HG03103 (cell line): ENCODE measurements around the gene MYLK.
"Not testable (repeated sequence)": the region's sequence is repeated elsewhere in the genome, so short reads cannot be mapped to it uniquely, and the experiment has no call there.

ENCODE experiments used
- ATAC-seq: cut with Tn5 transposase; IDR thresholded peaks from one replicate; pipeline ENCODE4 v1.9.1; 2021; ENCODE audit warnings: low read depth; ENCODE audit not compliant: unreplicated experiment

Gene MYLK, protein sequence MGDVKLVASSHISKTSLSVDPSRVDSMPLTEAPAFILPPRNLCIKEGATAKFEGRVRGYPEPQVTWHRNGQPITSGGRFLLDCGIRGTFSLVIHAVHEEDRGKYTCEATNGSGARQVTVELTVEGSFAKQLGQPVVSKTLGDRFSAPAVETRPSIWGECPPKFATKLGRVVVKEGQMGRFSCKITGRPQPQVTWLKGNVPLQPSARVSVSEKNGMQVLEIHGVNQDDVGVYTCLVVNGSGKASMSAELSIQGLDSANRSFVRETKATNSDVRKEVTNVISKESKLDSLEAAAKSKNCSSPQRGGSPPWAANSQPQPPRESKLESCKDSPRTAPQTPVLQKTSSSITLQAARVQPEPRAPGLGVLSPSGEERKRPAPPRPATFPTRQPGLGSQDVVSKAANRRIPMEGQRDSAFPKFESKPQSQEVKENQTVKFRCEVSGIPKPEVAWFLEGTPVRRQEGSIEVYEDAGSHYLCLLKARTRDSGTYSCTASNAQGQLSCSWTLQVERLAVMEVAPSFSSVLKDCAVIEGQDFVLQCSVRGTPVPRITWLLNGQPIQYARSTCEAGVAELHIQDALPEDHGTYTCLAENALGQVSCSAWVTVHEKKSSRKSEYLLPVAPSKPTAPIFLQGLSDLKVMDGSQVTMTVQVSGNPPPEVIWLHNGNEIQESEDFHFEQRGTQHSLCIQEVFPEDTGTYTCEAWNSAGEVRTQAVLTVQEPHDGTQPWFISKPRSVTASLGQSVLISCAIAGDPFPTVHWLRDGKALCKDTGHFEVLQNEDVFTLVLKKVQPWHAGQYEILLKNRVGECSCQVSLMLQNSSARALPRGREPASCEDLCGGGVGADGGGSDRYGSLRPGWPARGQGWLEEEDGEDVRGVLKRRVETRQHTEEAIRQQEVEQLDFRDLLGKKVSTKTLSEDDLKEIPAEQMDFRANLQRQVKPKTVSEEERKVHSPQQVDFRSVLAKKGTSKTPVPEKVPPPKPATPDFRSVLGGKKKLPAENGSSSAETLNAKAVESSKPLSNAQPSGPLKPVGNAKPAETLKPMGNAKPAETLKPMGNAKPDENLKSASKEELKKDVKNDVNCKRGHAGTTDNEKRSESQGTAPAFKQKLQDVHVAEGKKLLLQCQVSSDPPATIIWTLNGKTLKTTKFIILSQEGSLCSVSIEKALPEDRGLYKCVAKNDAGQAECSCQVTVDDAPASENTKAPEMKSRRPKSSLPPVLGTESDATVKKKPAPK (N-terminal part only)

DNA sequence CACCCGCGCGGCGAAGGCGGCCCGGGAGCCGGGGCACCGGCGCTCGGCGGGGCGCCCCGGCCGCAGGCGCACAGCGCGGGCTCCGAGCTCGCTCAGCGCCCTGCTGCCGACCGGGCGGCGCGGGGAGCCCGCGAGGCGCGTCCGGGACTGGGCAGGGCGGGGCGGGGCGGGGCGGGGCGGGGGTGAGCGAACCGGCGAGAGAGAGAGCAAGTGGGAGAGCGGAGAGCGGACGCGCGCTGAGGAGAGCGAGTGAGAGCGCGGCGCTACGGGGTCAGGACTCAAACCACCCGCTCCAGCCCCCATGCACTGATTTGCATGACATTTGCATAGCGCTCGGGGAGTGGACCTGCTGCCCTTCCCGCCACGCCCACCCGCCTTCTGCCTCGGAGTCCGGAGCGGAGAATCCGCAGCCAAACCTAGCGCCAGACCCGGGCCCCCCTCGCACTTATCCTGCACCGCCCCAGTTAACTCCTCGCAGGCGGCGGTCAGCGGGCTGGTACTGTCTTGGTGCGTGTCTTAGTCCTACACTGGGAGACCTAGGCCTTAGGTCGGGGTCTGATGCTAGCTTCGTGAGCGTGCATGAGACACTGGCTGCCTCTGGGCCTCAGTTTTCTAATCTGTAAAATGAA is at the start of gene MYLK:
Gene MYLK (minus strand): TSS at position 130 of the 629 bp plus-strand sequence. CDS start 90,491 bp downstream, outside the sequence.
- ATAC-seq, result peak; percentile 68

DNA sequence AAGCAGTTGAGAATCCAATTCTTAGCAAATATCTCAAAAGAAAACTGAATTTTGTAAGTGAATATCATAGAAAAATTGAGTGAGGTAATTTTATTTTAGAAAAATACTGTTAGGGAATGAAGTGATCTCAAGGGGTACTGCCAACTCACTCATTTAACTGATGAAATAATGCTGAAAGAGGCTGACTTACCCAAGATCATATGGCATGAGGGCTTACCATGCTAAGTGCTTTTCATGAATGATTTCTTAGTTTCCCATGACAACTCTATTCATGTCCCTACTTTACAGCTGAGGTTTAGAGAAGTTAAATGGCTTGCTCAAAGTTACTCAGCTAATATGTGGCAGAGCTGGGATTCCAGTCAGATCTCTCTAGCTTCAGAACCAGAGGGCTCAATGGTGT is 46.3 kb upstream of the MYLK start:
- ATAC-seq, result no peak

DNA sequence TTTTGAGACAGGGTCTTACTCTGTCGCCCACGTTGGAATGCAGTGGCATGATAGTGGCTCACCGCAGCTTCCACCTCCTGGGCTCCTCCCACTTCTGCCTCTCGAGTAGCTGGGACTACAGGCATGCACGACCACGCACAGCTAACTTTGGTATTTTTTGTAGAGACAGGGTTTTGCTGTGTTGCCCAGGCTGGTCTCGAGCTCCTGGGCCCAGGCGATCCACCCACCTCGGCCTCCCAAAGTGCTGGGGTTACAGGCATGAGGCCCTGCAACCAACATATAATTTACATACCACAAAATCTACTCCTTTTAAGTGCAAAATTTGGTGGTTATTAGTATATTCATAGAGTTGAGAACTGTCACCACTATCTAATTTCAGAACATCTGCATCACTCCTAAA is 45.2 kb upstream of the MYLK start:
- ATAC-seq, result no peak

DNA sequence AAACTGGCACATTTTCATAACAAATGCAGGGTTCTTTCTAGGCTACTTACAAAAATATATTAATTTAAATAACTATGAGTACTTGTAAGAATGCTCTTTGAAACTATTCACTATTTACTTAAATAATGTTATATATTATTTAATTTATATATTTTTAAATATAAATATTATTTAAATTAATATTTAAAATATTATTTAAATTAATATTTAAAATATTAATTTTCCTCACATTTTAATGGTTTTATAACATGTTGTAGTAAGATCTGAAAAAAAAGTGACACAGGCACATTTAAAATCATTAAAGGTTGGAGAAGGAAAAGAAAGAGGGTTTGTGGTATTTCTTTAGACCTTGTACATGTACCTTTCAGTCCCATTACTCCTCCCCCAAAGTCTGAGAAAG is 42.3 kb upstream of the MYLK start:
- ATAC-seq, result no peak

DNA sequence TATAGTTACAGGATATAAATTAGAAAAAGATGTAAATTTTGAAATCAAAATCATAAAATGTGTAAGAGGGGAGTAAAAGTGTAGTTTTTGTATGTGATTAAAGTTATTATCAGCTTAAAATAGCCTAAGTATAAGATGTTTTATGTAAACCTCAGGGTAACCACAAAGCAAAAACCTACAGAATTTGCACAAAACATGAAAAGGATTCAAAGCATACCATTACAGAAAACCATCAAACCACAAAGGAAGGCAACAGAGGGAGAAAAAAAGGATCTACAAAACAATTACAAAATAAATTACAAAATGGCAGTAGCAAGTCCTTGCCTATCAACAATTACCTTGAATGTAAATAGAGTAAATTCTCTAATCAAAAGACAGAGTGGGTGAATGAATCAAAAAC is 36.7 kb upstream of the MYLK start:
- ATAC-seq, result no peak

DNA sequence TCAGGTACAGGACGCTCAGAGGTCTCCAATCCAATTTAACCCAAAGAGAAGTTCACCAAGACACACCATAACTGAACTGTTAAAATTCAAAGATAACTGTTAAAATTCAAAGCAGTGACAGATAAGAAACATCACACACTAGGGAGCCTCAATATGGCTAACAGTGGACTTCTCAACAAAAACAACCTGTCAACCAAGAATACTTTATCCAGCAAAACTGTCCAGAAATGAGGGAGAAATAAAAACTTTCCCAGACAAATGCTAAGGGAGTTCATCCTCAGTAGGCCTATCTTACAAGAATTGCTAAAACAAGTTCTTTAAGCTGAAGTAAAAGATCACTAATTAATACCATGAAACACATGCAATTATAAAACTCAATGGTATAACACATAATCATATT is 36.3 kb upstream of the MYLK start:
- no peak for ATAC-seq

DNA sequence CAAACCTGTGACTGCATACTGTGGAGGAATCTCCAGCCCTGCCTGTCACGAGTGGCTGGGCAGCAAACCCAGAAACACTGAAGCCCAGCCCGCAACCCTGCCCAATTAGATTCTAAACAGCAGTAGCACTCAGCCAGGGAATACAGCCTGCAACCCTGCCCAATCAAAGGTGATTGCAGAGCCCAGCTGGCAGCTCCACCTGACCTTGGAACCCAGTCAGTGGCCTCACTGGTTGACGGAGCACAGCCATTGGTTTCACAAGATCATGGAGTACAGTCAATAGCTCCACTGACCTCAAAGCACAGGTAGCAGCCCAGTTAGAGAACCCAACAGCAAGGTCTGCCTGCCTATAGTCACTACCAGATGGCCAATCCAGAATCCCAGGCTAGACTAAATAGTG is 35.2 kb upstream of the MYLK start:
- ATAC-seq, result no peak

DNA sequence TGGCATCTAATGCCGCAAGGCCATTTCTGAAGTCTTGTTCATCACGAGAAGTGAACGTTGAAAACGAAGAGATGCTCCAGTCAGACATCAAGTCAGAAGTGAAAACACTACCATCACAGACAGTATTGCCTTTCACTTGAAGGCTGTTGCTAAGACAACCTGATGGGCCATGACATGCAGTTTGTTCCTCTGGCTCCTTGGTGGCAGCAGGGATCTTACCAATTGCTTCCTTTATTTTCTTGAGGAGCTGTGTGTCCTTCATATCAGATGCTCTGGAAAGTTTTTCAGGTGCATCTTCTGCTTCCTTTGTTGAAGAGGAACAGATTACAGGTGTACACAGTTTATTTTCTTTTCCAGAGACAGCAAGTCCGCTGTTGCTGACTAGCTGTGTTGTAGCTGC is 30.7 kb upstream of the MYLK start:
- no peak for ATAC-seq

DNA sequence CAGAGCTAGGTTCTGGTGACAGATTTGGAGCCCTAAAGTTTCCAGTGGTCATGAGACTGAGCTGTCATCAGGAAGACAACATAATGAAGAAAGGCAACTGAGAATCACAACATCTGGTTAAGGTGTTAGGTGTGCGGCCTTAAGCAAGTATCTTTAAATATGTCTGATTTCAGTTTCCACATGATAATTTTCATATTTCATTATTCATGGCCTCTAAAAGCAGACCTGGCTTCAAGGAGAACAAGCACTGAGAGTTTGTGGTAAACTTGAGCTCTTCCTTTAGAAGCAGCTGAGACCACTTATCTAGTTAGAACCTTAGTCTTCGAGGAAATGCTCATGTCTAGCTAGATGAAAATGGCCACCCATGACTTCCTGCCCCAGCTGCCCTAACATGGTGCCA is 25.7 kb upstream of the MYLK start:
- no peak for ATAC-seq

DNA sequence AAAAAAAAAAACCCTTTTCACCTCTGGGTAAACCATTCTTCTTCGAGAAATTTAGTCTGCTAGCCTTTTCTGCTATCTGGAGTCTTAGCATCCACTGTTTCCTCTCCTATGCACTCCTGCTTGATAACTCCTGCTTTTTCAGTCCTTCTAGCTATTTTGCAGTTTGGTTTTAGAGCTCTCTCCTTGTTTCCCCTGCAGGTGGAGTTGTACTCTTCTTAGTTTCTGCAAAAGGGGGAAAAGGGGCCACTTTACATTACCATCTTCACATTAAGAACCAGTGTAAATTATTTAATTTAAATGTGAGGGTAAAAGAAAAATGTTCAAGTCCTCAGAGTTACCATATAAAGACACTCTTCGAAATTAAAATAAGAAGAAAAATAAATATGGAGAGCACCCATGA is 23.6 kb upstream of the MYLK start:
- ATAC-seq, result no peak

DNA sequence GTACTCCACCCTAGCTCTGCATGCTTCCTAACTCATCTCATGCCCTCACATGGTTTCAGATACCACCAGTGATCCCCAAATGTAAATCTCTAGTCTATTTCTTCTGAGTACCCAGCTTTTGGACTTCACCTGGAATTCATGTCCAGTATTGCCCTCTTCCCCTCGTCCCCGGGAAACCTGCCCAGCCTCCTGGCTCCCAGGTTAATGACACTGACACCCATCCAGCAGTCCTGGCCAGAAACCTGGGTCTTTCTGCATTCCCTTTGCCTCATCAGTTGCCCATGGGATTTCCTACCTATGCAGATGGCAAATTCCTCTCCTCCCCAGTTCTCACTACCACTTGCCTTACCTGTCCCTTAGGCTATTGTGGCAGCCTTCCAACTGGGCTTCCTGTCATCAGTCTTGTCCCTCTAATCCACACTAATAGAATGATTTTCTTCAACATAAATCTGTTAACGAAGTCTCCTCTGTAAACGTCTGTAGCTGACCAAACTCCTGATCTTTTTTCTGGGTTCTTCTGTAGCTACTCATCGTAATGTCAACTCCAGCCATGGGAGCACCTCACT is 15.3 kb upstream of the MYLK start:
- no peak for ATAC-seq

DNA sequence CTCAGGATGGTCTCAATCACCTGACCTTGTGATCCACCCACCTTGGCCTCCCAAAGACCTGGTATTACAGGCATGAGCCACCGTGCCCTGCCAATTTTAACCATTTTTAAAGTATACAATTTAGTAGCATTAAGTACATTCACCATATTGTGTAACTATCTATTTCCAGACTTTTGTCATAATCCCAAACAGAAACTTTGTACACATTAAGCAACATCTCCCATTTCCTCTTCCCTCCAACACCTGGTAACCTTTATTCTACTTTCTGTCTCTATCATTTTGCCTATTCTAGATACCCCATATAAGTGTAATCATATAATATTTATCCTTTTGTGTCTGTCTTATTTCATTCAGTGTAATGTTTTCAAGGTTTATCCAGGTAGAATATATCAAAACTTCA is 8.9 kb upstream of the MYLK start:
- no peak for ATAC-seq

DNA sequence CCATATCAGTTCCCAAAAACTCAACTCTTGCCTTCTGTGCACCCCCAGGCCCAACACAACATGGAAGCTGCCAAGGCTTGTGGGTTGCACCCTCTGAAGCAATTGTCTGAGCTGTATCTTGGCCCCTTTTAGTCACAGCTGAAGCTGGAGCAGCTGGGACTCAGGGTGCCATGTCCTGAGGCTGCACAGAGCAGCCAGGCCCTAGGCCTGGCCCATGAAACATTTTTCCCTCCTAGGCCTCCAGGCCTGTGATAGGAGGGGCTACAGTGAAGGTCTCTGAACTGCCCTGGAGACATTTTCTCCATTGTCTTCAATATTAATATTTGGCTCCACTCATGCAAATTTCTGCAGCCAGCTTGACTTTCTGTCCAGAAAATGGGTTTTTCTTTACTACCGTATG is 8.1 kb upstream of the MYLK start:
- ATAC-seq, result no peak

DNA sequence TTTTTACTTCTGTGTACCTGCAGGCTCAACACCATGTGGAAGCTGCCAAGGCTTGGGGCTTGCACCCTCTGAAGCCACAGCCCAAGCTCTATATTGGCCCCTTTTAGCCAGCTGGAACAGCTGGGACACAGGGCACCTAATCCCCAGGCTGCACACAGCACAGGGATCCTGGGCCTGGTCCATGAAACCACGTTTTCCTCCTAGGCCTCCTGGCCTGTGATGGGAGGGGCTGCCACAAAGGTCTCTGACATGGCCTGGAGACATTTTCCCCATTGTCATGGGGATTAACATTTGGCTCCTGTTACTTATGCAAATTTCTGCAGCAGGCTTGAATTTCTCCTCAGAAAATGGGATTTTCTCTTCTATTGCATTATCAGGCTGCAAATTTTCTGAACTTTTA is 6.9 kb upstream of the MYLK start:
- ATAC-seq, result not testable (repeated sequence)

DNA sequence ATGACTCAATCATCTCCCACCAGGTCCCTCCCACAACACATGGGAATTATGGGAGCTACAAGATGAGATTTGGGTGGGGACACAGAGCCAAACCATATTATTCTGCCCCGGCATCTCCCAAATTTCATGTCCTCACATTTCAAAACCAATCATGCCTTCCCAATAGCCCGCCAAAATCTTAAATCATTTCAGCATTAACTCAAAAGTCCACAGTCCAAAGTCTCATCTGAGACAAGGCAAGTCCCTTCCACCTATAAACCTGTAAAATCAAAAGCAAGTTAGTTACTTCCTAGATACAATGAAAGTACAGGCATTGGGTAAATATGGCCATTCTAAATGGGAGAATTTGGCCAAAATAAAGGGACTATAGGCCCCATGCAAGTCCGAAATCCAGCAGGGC is 6.0 kb upstream of the MYLK start:
- not testable (repeated sequence) for ATAC-seq

DNA sequence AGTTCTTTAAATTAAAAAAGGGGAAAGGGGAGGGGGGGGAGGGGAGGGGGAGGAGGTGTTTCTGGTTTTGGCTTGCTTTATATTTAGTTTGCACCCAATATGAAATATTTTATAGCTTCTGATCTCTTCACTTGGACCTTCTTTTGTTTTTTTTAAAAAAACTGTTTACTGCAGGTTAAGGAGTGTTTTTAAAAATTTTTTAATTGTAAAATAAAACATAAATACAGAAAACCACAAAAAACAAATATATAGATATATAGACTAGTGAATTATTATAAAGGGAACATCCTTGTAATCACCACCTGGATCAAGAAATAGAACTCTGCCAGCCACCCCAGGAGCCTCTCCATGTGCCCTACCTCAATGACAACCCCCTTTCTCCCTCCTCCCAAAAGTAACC is 861 bp upstream of the MYLK start:
- no peak for ATAC-seq

DNA sequence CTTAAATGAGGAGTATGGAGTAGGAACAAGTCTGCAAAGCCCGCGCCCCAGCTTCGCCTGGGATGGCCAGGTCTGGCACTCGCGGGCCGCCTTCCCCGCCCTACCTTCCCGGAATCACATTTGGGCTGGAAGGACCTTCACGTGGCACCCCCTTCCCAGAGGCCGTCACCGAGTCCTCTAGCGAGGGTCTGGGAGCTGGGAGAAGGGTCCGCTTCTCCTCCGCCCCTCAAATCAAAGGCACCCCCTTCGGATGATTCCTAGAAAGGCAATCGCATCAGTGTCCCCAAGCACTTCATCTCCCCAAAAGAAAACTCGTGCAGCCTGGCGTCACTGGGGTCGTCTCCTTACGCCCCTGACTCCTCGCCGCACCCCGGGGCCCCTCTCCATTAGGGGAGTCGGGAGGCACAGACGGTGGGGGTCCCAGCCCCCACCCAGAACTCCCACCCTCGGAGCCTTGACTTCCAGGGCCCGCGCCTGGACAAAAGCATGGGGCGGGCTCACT is 380 bp downstream of the MYLK start:
- no peak for ATAC-seq

DNA sequence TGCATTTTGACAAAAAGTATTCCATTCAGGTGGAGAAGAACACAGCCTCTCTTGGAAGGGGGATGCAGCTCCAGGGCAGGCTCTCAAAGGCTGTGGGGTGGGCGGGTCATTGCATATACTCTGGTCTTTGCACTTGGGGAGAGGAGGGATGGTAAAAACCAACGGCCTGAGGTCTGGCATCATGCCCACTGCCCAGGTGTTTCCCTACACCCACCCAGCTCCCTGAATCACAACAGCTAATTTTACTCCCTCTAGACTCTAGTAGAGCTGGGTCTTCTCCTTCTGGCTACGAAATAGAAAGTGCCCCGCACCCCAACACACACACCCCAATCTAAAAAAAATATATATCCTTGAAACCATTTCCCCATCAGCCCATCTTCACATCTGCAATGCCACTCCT is 1.0 kb downstream of the MYLK start:
- ATAC-seq, result no peak

DNA sequence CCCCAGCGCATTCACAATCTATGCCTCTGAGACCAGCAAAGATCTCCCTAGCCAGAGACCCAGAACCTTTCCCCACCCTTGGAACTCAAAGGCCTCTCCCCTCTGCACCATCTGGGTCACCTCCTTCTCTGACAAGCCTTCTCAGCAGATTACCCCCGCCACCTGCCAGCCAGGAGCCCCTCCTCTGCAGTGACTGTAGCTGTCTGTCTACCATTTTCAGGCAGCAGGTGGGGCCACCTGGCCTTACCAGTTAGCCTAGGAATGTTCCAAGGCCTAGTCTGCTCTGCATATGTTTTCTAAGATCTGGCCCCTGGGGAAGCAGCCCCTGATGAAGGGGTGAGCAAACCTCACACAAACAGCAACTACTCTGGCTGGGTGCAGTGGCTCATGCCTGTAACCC is 2.4 kb downstream of the MYLK start:
- ATAC-seq, result no peak

DNA sequence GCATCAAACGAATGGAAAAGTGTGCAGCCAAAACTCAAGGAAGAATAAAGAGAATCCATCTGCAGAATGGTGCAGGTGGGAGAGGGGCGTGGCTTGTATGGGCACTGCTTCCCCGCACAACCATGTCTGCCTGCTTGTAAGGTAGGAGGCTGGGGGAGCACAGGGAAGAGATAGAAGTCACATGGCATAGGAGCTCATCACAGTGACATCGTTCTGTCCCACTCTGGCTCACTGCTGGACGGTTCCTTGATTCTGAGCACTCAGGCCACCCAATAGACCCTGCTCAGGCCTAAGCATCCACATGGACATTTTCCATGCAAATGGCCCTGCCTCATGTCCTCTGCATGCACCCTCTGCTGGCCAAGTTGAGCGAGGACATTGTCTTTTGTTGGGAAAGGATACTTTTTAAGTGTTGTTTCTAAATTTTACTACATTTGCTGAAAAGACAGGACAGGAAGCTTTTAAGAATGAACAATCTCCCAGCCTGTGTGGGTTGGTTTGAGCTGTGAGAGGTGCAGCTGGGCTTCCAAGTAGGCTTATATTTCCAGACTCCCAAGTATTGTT is 3.1 kb downstream of the MYLK start:
- no peak for ATAC-seq
